ENCODE data around the gene AAK1. TPM values are rescaled to one million over a fixed set of nuclear protein-coding genes. Genes with fewer than 3 reads are reported as not detected.

AAK1 gene
- total RNA-seq: 24.1 and 39.3 TPM in 2 replicates

GRCh38 chr2:69643602-69644505 lies at the start of gene AAK1:
Gene AAK1, minus strand, starts transcription at chr2:69643739. Its CDS starts 699 bp downstream, at chr2:69643040.

GRCh38 chr2:69436938-69437750 lies 206.4 kb downstream of the AAK1 start, which contains the start of gene NFU1:
Gene NFU1, minus strand, starts transcription at chr2:69437435. Its CDS starts 13 bp downstream, at chr2:69437422.

Other genes starting within 250 kb of the AAK1 start
- gene NFU1, start 206.3 kb downstream of the AAK1 start, total RNA-seq: 49.0 and 52.9 TPM in 2 replicates
- 25.6 and 27.8 TPM in 2 replicates for gene ANXA4, start 98.4 kb upstream of the AAK1 start, total RNA-seq
- 6.8 and 8.7 TPM in 2 replicates for gene GMCL1, start 185.9 kb upstream of the AAK1 start, total RNA-seq